ENCODE results near the gene TBC1D22A.
"Not testable (repeated sequence)": the region's sequence is repeated elsewhere in the genome, so short reads cannot be mapped to it uniquely, and the experiment has no call there.

TBC1D22A gene

DNA sequence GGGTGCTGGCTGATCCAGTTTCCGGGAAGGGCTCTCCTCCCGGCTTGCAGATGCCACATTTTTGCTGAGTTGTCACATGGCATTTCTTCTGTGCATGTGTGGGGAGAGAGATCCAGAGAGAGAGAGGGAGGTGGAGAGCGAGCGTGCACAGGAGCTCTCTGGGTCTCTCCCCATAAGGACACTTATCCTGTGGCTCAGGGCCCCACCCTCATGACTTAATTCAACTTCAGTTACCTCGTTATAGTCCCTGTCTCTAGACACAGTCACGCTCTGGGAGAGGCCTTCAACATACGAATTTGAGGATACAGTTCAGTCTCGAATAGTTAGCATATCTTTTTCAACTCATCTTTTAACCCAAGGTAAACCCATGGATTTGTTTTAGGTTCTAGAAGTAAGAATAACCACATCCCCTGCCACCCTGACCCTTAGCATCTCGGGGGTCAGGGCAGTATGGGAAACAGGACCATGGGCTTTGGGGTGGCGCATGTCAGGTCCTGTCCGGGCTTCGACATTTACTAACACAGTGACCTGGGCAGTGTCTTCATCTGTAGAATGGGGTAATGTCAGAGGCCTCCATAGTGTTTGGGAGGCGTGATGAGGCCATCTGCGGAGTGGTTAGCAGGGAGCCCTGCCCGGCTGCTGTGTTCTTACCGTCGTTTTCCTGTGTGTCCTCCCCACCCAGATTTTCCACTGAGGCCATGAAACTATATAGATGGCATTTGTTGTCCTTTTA is 46.9 kb downstream of the TBC1D22A start:
- in situ Hi-C loops (cut with HindIII; ENCODE audit: low sequenced_read_pairs) = no loop called here

DNA sequence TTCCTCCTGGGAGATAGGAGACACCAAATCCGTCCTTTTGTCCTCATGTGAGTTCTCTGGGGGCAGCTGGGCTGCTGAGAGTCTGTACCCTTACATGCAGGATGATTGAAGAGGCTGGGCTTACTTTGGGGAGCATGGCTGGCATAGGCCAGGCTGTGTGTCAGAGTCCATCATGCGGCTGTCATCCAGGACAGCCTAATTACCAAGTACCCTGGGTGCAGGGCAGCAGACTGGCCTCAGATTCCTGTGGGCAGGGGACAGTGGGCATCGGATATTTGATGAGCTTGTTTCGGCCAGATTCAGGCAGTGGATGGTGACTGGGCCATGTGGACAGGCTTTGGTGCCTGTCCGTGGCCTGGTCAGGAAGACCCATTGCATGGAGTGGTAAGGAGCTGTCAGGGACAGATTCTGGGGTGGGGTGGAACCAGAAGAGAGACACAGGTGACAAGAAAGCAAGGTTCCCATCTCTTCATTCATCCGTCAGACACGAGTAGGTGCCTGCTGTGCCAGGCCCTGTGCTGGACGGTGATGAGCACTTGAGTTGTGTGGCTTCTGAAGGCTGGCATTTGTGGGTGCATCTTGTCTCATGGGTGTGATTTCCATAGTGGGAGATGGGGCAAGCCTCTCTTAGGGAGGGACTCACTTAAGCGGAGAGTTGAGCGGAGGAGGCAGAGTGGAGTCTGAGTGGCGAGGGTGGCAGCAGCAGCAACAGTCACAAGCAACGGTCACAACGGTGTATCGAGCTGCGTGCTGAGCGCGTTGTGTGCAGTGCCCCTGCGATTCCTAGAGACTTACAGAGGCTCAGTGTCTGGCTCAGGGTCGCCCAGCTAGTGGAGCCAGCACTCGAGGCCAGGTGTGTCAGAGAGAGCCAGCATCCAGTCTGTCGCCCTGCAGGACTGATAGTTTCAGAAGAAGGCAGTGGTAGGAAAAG is 48.7 kb downstream of the TBC1D22A start:
- in situ Hi-C loops (cut with HindIII; ENCODE audit: low sequenced_read_pairs) = no loop called here

DNA sequence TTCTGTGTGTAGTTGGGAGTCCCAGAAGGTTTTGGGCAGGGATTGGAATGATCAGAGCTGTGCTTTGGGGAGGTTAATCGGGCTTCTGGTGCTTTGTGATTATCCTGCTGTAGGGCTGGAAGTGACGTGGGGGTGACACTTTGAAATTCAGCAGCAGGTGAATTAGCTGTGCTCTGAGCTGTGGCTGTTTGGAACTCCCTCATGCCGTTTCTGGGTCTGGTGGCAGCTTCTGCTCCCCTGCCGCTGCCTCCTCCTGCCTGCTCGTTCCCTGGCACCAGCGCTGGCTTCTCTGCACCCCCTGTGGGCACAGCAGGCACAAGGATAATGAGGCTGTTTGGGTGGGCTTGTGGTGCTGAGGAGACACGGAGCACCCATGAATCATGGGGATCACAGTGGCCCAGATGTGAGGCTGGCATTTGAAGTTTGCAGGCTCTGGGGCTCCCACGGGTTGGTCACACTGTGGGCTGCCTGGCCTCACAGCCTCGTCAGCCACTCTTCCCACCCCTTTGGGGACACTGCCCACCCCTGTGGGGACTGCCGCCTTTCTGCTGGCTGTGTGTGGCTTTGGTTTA is 49.7 kb downstream of the TBC1D22A start:
- in situ Hi-C loops (cut with HindIII; ENCODE audit: low sequenced_read_pairs) = no loop called here

DNA sequence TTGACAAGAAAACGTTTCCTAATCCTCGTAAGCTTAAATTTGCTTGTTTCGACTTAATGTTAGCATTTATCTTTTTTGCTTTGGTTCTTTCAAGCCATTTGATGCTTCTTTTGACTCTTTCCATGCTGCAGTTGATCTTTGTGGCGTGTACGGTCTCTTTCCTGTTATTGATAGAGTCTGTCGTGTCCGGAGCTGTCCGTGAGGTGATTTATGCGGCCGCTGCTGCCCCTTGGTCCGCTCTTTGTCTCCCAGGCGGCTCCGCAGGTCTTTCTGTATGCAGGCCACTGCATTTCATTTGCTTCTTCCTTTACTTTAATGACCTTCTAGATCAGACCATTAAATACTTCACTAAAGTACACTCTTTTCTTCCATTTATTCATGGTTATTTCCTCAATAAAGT is 50.3 kb downstream of the TBC1D22A start:
- in situ Hi-C loops (cut with HindIII; ENCODE audit: low sequenced_read_pairs) = no loop called here

DNA sequence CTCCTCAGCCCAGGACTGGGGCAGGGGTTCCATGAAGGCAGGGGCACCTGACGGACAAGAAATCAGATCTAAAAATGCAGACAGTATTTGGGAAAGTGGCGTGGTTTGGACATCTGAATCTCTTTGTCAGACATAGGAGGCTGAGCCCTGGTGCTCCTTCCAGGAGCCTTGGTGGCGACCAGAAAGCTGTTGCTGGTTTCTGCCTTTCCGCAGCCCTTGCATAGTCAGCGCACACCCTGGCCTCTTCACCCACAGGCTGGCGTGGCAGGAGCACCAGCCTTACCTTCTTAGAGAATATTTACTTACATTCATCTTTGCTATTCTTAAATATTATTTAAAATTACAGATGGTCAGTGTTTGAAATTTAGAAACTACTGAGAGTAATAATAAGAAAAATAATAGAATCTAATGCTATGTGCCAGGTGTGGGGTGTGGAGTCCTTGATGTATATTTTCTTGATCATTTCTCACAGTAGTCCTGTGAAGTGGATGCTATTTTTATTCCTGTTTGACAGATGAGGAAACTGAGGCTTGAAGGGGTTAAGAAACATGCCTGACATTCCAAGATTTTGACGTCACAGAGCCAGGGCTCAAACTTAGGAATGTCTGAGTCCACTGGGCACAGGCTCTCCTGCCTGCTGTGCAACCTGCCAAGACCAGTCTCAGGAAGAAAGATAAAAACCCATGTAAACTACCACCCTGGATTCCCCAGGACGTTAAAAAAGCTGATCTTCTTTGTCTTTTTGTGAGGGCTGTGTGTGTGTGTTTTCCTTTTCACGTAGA is 51.6 kb downstream of the TBC1D22A start:
- in situ Hi-C loops (cut with HindIII; ENCODE audit: low sequenced_read_pairs) = no loop called here

DNA sequence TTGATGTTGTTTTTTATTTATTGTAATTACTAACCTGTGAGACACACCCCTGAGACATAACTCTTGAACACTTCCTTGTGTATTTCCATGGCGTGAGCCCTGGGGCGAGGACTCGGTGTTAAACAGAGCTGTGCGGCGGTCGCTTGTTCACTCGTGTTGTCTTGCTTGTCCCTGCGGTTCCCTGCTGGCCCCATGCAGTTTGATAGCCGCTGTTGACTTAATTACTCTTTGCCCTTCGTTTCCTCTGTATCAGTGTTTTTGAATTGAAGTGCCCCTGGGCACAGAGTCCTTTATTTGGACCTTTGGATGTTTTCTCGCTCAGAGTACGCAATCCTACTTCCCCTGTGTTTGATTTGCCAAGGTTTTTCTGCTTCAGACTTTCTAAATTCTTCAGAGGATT is 52.7 kb downstream of the TBC1D22A start:
- in situ Hi-C loops (cut with HindIII; ENCODE audit: low sequenced_read_pairs) = no loop called here

DNA sequence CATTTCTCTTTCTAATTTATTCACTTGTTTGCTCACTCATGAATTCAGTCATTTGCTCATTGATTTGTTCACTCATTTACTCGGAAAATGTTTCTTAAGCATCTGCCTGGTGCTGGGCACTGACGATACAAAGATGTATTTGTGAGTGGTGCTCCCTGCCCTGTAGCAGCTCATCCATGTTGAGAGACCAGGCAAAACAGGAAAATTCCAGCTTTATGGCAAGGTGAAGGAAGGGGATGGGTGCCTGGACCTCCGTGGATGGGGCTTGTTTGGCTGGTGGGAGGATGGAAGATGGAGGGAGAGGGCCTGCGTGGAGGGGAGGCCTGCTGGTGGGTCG is 53.1 kb downstream of the TBC1D22A start:
- in situ Hi-C loops (cut with HindIII; ENCODE audit: low sequenced_read_pairs) = no loop called here

DNA sequence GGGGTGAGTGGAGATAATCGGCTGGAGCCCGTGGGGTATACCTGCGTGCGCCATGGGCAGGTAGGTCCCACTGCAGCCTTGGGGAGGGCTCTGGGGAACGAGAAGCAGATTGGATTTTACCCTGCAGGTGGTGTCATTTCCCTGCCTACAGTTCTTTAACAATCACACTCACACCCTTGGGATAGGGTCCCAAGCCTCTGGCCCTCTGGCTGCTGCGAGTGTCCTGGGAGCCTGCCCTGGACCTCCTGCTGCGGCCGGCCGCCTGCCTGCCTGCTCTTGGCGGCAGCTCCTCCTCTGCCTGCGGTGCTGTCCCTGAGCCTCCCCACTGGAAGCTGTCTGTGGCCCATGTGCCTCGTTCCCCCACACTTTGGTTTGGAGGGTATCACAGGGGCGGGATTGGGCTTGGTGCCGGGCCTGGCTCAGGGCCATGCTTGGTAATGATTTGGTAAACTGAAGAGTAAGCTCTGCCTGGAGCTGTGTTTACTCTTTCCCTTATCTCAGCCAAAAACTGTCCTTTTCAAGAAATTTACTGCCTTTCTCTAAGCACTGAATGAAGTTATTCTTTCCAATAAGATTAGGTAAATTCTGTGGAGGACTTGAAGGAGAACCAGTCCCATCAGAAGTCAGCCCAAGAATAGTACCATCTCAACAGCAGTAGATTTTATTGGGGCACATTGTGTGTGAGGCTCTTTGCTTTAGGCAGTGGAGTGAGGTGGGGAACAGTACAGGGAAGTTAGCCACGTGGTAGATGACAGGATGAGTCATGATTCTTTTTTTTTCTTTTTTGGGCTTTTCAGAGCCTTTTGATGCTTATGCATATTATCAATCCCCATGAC is 53.7 kb downstream of the TBC1D22A start:
- in situ Hi-C loops (cut with HindIII; ENCODE audit: low sequenced_read_pairs) = no loop called here

DNA sequence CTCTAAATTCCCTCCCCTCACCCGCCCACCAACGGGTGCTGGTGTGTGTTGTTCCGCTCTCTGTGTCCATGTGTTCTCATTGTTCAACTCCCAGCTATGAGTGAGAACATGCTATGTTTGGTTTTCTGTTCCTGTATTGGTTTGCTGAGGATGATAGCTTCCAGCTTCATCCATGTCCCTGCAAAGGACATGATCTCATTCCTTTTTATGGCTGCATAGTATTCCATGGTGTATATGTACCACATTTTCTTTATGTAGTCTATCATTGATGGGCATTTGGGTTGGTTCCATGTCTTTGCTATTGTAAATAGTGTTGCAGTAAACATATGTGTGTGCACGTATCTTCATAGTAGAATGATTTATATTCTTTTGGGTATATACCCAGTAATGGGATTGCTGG is 54.9 kb downstream of the TBC1D22A start:
- in situ Hi-C loops (cut with HindIII; ENCODE audit: low sequenced_read_pairs) = not testable (repeated sequence)

DNA sequence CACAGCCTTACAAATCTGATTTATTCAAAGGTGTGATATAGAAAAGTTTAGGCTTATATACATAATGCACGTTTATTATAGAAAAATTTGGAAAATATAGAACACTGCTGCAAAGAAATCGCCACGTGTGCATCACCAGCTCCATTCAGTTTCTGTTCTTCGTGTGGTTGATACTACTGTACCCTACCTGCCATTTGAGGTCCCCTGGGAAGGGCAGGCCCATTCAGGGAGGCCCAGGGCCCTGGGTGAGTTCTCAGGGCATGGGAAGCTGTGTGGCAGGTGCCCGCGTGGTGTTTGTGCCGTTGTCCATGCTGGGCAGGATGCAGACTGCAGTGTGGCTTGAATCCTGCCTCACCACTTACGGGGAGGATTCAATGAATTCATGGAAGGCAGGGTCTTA is 60.8 kb downstream of the TBC1D22A start:
- in situ Hi-C loops (cut with HindIII; ENCODE audit: low sequenced_read_pairs) = no loop called here

DNA sequence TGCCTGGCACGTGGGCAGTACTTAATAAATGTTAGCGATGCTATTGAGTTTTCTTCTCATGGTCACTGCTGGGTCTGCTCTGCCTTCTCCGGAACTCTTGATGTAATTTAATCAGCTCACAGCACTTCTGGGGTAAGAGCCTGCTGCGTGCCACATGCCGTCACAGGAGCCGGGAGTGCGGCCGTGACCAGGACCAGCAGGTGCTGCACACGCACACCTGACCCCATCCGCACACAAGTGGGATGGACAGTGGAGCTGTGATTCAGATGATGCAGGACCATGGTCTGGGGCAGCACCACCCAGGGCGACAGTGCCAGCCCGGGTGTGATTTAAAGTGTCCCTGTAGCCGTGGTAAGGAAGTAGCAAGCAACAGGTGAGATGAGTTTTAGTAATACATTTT is 61.2 kb downstream of the TBC1D22A start:
- in situ Hi-C loops (cut with HindIII; ENCODE audit: low sequenced_read_pairs) = no loop called here

DNA sequence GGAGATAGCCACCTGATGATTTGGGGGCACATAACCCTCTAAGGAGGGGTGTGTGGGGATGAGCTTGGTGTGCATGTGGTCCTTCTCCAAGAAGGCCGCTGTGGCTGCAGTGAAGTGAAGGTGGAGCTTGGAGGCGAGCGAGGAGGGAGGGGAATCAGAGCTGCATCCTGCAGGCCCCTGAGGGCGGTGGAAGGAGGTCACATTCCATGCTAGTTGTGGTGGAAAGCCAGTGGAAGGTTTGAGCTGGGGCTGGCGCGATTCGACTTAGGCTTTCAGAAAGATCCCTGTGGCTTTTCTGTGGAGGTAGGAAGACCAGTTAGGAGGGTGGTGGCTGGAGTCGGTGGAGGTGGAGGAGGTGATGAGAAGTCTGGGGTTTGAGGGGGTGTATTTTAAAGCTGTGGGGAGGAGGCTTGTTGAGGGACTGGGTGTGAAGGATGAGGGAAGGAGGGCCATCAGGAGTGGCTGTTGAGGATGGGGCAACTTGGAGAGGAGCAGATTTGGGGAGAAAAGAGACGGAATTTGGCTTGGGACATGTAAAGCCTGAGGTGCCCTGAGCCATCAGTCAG is 62.0 kb downstream of the TBC1D22A start:
- in situ Hi-C loops (cut with HindIII; ENCODE audit: low sequenced_read_pairs) = no loop called here

DNA sequence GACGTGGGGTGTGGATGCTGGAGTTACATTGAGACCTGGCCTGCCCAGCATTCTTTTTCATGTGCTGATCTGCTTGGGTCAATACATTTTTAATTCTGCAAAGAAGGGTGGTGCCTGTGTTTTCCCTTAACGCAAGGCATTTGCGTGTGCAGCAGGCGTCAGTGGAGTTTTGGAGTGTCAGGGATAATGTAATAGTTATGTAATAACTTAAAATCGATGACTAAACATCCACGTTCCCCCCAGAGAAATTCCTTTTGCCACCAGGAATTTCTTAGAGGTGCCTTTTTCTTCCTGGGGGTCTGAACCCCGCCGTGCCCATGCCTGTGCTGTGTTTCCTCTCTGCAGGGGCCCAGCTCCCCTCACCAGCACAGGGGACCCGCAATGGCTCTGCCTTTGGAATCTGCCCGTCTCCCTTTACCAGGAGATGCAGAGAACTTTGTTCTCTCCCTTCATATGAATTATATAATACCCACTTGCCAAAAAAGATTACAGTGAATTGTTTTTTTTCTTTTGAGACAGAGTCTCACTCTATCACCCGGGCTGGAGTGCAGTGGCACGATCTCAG is 62.6 kb downstream of the TBC1D22A start:
- in situ Hi-C loops (cut with HindIII; ENCODE audit: low sequenced_read_pairs) = no loop called here

DNA sequence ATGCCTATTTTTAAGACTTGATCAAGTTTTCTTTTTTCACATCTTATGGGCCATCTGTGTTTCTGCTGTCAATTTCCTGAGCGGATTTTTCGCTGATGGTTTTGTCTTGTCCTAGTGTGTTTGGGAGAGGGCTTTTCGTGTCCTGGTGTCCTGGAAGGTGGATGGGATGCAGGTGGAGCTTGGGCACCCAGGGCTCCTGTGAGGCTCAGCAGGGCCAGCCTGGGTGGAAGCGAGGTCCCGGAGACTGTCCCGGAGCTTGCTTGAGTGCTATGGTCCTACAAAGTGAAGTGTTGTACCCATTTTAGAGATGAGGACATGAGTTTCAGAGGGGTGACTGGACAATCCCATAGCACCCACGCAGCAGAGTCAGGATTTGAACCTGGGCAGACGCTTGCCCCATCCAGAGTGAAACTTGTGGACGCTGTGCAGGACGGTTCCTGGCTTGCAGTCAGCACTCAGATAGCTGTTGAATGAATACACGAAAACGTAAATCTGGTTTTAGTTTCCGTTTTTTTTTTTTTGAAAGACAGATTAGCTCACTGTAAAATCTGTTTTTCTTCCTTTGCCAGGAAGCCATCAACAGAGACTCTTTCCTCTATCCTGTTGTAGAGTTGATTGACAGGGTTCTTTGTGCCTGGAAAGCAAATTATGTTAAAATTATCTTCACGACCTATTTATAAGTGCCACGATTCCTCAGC is 64.1 kb downstream of the TBC1D22A start:
- in situ Hi-C loops (cut with HindIII; ENCODE audit: low sequenced_read_pairs) = no loop called here

DNA sequence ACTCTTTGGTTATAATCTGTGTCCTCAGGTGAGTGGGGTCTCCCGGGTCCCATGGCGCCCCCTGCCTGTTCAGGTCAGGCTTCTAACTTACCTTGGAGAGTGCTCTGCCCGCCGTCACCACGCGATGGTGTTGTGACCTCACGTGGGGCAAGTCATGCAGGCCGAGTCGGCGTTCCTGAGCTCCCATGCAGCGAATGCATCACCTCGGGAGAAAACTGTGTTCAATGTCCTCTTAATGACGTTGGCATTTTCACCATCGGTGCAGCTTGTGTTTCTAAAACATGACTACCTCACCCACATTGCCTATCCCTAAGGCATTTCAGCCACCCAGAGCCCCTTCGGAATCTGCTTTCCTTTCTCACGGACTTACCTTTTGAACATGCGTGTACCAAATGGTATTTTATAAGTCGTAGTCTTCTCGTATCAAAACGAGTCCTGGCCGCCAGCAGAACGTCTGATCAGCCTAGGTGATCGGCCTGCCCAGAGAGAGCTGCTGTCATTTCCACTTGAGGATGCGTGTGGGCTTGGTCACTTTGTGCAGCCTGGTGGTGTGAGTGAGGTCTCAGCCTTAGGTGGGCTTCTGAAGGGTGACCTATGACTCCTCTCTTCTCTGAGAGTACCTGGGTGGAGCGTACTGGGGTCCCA is 64.8 kb downstream of the TBC1D22A start:
- in situ Hi-C loops (cut with HindIII; ENCODE audit: low sequenced_read_pairs) = no loop called here

DNA sequence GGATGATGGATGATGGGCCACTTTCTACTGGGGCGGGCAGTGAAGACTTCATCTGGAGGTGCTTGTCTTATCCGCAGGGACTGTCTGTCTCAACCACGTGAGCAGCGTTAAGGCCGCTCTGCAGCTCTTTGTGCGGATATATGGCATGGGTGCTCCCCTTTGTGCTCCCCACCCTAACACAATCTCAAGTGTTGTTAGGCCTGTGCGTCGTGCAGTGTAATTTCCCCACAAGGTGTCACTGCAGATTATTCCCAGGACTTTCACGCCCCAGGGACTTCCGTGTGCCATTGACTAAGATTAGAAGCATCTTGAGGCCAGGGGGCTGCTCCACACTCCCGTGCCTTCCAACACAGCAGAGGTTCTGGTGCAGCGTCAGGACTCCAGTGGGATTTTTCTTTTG is 65.3 kb downstream of the TBC1D22A start:
- in situ Hi-C loops (cut with HindIII; ENCODE audit: low sequenced_read_pairs) = no loop called here

DNA sequence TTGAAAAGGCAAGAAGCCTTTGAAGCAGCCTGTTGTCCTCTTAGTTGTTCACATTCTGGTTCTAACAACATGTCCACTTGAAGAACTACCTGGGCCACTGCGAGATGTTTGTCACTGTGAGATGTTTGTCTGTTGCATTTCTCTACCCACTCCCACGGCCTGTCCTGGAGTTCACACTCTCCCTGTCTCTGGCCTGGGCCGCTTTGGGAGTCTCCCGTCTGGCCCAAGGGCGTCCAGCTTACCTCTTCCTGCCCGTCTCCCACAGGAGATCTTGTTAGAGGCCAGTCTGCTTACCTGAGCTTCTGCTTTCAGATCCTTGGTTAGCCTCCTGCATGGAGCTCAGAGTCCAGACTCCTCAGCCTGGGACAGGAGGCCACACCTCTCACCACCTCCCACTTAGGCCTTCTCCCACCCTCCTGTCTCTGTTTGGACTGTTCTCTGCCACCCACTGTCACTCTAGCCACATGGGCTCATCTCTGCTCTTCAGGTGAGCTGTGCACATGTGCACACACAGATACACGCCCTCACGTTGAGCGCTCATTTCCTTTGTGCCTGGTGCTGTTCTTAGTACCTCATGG is 66.0 kb downstream of the TBC1D22A start:
- in situ Hi-C loops (cut with HindIII; ENCODE audit: low sequenced_read_pairs) = no loop called here
